ENCODE results near the gene SPATA13.

DNA sequence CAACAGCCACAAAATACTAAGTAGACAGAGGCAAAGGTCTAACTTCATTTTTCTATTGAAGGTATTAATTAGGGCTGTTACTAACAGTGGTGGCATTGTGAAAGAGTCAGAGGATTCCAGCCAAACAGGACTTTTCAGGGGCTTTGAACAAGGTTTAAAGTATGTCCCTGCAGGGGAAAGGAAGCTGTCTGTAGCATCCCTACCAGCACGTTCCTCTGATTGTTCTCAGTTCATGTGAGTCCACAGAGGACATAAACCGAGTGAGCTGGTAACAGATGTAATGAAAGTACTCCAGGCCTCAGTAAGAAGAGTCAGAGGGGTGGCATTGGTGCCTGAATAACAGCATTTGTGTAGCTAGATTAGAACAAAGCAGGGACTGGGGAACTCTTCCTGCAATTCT lies 15.3 kb upstream of the SPATA13 start:
- TF ChIP-seq POLR2AphosphoS5 (IDR thresholded peaks at IDR 0.05; ENCODE audit: low read depth, low read length): no peak
- no peak for TF ChIP-seq TAF1 (IDR thresholded peaks at IDR 0.05; ENCODE audit: borderline replicate concordance, insufficient read depth, low read length)
- TF ChIP-seq, protein P1, sequence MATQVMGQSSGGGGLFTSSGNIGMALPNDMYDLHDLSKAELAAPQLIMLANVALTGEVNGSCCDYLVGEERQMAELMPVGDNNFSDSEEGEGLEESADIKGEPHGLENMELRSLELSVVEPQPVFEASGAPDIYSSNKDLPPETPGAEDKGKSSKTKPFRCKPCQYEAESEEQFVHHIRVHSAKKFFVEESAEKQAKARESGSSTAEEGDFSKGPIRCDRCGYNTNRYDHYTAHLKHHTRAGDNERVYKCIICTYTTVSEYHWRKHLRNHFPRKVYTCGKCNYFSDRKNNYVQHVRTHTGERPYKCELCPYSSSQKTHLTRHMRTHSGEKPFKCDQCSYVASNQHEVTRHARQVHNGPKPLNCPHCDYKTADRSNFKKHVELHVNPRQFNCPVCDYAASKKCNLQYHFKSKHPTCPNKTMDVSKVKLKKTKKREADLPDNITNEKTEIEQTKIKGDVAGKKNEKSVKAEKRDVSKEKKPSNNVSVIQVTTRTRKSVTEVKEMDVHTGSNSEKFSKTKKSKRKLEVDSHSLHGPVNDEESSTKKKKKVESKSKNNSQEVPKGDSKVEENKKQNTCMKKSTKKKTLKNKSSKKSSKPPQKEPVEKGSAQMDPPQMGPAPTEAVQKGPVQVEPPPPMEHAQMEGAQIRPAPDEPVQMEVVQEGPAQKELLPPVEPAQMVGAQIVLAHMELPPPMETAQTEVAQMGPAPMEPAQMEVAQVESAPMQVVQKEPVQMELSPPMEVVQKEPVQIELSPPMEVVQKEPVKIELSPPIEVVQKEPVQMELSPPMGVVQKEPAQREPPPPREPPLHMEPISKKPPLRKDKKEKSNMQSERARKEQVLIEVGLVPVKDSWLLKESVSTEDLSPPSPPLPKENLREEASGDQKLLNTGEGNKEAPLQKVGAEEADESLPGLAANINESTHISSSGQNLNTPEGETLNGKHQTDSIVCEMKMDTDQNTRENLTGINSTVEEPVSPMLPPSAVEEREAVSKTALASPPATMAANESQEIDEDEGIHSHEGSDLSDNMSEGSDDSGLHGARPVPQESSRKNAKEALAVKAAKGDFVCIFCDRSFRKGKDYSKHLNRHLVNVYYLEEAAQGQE (IDR thresholded peaks at IDR 0.05; ENCODE audit: insufficient read depth in 1 of 2, low read depth in 2 of 2, low read length in 2 of 2): no peak
- TF ChIP-seq SIN3A (IDR thresholded peaks at IDR 0.05; ENCODE audit: borderline replicate concordance, insufficient read depth, low read length): no peak

Data from PFSK-1 (cell line).